ENCODE results near the gene RNF4. TPM values are rescaled to one million over a fixed set of nuclear protein-coding genes. Genes with fewer than 3 reads are reported as not detected.
A peak's percentile ranks its signal among the peaks of the same experiment; 100 is the strongest.

Gene RNF4
- polyA plus RNA-seq, 3 donors: 28.8 to 41.3 (median 37.0) TPM

DNA sequence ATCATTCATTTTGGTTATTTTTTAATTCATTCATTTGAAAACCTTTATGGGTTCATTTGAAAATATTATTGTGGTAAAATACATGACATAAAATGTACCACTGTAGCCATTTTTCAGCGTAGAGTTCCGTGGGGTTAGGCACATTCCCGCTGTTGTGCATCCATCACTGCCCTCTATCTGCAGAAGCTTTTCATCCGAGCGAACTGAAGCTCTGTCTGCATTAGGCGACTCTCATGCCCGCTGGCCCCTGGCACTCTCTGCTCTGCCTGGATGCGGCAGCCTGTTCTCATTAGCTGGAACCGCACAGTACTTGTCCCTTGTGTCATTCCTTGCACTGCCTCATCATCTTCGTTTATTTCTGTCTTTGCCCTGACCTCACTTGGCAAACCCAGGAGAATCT, 32.6 kb upstream of the RNF4 start:
- Histone ChIP-seq H3K79me2 (ENCODE audit: insufficient read depth, low read length) (no peaks in the 10 kb centered on the region), H3K27me3 (ENCODE audit: control insufficient read depth in 2 of 2, insufficient read depth in 2 of 2, low read length in 2 of 2) (no peaks in the 10 kb centered on the region), H3K4me3 (replicated peaks in 1 of 3; ENCODE audit: low read depth in 2 of 3, low read length in 3 of 3) (no peak overlapping the region), H3K4me2 (replicated peaks; ENCODE audit: extremely low read depth, low read length, poor library complexity, severe bottlenecking) (no peak overlapping the region), H3K9ac (ENCODE audit: insufficient read depth, low read length, poor library complexity, severe bottlenecking) (no peak overlapping the region), H3K36me3 (replicated peaks in 1 of 2; ENCODE audit: control insufficient read depth in 1 of 2, insufficient read depth in 2 of 2, low read length in 2 of 2) (no peaks in the 10 kb centered on the region), H2AFZ (ENCODE audit: insufficient read depth, low read depth, low read length, poor library complexity, severe bottlenecking) (no peak overlapping the region), H3K4me1 (ENCODE audit: control insufficient read depth in 1 of 2, insufficient read depth in 2 of 2, low read length in 2 of 2) (no peaks in the 10 kb centered on the region), H4K20me1 (ENCODE audit: insufficient read depth, low read length) (no peaks in the 10 kb centered on the region), H3K9me3 (replicated peaks in 1 of 2; ENCODE audit: control insufficient read depth in 1 of 2, insufficient read depth in 1 of 2, low read length in 2 of 2) (peaks cover 0 to 5% of the 10 kb centered on the region in 2 donors), H3K27ac (ENCODE audit: low read depth in 1 of 2, low read length in 2 of 2) (no peak overlapping the region)
- H3K36me3 Mint-ChIP-seq: no peaks in the 10 kb centered on the region
- TF ChIP-seq, protein P1, sequence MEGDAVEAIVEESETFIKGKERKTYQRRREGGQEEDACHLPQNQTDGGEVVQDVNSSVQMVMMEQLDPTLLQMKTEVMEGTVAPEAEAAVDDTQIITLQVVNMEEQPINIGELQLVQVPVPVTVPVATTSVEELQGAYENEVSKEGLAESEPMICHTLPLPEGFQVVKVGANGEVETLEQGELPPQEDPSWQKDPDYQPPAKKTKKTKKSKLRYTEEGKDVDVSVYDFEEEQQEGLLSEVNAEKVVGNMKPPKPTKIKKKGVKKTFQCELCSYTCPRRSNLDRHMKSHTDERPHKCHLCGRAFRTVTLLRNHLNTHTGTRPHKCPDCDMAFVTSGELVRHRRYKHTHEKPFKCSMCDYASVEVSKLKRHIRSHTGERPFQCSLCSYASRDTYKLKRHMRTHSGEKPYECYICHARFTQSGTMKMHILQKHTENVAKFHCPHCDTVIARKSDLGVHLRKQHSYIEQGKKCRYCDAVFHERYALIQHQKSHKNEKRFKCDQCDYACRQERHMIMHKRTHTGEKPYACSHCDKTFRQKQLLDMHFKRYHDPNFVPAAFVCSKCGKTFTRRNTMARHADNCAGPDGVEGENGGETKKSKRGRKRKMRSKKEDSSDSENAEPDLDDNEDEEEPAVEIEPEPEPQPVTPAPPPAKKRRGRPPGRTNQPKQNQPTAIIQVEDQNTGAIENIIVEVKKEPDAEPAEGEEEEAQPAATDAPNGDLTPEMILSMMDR (IDR thresholded peaks at IDR 0.05): no peak
- peaks cover 2 to 14% (median 8%) of the 10 kb centered on the region in 3 donors for H3K27me3 Mint-ChIP-seq (ENCODE audit: low read depth in 3 of 3)
- DNase-seq: no peak
- H3K4me3 Mint-ChIP-seq: peak overlapping the region in 1 of 2 donors; percentile 9
- no peaks in the 10 kb centered on the region for H3K4me1 Mint-ChIP-seq
- 60% methylated on average over 10 of the region's 10 CpGs for WGBS (ENCODE audit: insufficient coverage)
- peak overlapping the region in 2 of 7 donors; percentile 40 to 58 for H3K27ac Mint-ChIP-seq
- intact Hi-C loops (cut with micrococcal nuclease): no loop called here
- H3K9me3 Mint-ChIP-seq: peaks cover 0 to 5% (median 2%) of the 10 kb centered on the region in 7 donors

DNA sequence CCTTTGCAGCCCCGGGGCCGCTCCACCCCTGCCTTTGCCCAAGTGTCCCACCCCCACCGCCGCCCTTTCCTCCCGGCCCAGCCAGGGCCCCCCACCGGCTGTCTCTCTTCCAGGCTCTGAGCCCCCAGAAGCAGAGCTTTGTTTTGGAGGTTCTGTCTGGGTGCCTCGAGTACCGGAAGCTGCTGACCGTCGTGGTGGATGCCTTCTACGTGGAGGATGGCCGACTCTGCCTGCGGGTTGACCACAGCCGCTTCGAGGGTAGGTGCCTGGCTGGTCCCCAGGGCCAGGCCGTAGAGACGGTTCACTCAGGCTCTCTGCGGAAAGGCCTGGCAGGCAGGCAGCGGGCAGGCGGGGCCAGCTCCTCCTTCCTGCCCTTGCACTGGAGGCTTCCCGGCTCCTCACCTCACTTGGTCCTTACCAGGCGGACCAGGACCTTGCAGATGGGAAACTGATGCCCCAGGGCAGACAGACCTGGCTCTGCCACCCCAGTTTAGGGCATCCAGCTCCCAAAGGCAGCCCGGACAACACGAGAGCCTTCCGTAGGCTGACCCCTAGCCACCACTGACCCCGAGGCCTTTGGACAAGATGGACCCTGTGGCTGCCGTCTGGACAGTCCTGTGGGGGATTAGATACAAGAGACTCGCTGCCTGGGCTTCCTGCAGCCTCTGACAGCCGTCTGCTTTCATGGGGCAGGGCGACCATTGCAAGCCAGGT, 32.0 kb upstream of the RNF4 start:
- H3K27me3 Mint-ChIP-seq (ENCODE audit: low read depth in 3 of 3): peaks cover 2 to 14% (median 8%) of the 10 kb centered on the region in 3 donors
- no peak for DNase-seq
- no peak overlapping the region for H3K4me3 ChIP-seq (replicated peaks in 1 of 3; ENCODE audit: low read depth in 2 of 3, low read length in 3 of 3)
- H3K4me1 Mint-ChIP-seq: peaks cover 2% of the 10 kb centered on the region
- H3K9me3 ChIP-seq (replicated peaks in 1 of 2; ENCODE audit: control insufficient read depth in 1 of 2, insufficient read depth in 1 of 2, low read length in 2 of 2): peaks cover 0 to 4% of the 10 kb centered on the region in 2 donors
- H3K4me3 Mint-ChIP-seq: peak overlapping the region in 1 of 2 donors; percentile 37
- no peaks in the 10 kb centered on the region for H3K27me3 ChIP-seq (ENCODE audit: control insufficient read depth in 2 of 2, insufficient read depth in 2 of 2, low read length in 2 of 2)
- peak overlapping the region in 1 of 7 donors; percentile 58 for H3K27ac Mint-ChIP-seq
- WGBS (ENCODE audit: insufficient coverage): 92% methylated on average over 30 of the region's 30 CpGs
- H2AFZ ChIP-seq (ENCODE audit: insufficient read depth, low read depth, low read length, poor library complexity, severe bottlenecking): no peak overlapping the region
- no peaks in the 10 kb centered on the region for H3K79me2 ChIP-seq (ENCODE audit: insufficient read depth, low read length)
- H3K27ac ChIP-seq (ENCODE audit: low read depth in 1 of 2, low read length in 2 of 2): no peak overlapping the region
- no peaks in the 10 kb centered on the region for H4K20me1 ChIP-seq (ENCODE audit: insufficient read depth, low read length)
- TF ChIP-seq, protein P1 (IDR thresholded peaks at IDR 0.05): no peak
- no peaks in the 10 kb centered on the region for H3K36me3 Mint-ChIP-seq
- no peaks in the 10 kb centered on the region for H3K4me1 ChIP-seq (ENCODE audit: control insufficient read depth in 1 of 2, insufficient read depth in 2 of 2, low read length in 2 of 2)
- intact Hi-C loops (cut with micrococcal nuclease): no loop called here
- H3K36me3 ChIP-seq (replicated peaks in 1 of 2; ENCODE audit: control insufficient read depth in 1 of 2, insufficient read depth in 2 of 2, low read length in 2 of 2): no peaks in the 10 kb centered on the region
- no peak overlapping the region for H3K9ac ChIP-seq (ENCODE audit: insufficient read depth, low read length, poor library complexity, severe bottlenecking)
- H3K9me3 Mint-ChIP-seq: peaks cover 0 to 2% (median 0%) of the 10 kb centered on the region in 7 donors
- H3K4me2 ChIP-seq (replicated peaks; ENCODE audit: extremely low read depth, low read length, poor library complexity, severe bottlenecking): no peak overlapping the region

Measured in CD14-positive monocyte (primary cell).